T1000 (cell line): ENCODE measurements around the gene TPSAB1.
"Not testable (repeated sequence)": the region's sequence is repeated elsewhere in the genome, so short reads cannot be mapped to it uniquely, and the experiment has no call there.

Experiments
- DNase-seq: peaks from one replicate; lab custom pipeline; 2025; ENCODE audit warnings: mixed read lengths; lab: John Stamatoyannopoulos, UW

The TPSAB1 gene

DNA sequence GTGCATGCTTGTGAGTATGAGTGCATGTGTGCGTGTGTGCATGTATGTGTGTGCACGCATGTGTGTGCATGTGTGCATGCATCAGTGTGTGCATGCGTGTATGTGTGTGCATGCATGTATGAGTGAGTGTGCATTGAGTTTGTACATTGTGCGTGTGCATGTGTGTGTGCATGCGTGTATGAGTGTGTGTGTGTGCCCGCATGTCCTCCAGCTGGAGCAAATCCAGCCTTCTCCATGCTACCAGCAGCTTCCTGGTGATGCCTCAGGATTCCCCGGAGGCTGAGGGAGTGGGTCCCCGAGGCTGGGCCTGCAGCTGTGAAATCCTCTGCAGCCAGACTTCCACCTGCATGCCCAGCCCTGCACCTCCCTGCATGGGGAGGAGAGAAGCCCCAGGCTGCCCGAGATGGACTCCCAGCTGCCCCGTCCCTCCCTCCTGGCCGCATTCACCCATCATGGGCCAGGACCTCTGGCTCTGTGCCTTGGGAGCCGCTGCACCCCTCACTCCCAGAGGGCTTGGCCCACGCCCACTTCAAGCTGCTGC lies 24.7 kb downstream of the TPSAB1 start:
- no peak for DNase-seq

DNA sequence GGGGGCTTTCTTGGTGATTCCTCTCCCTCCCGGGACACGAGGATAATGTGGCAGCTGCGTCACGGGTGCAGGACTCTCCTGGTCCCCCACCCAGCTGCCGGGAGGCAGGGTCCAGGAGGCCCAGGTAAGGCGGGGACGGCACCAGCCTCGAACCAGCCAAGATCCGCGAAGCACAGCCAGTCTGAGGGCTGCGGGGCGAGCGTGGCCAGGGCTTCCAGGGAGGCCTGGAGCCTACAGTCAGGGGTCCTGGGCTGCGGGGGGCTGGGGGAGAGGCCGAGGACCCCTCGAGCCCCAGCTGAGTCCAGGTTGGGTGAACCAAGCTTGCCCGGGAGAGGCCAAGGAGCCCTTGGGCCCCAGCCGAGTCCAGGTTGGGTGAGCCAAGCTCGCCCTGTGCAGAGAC lies 25.3 kb downstream of the TPSAB1 start:
- no peak for DNase-seq

DNA sequence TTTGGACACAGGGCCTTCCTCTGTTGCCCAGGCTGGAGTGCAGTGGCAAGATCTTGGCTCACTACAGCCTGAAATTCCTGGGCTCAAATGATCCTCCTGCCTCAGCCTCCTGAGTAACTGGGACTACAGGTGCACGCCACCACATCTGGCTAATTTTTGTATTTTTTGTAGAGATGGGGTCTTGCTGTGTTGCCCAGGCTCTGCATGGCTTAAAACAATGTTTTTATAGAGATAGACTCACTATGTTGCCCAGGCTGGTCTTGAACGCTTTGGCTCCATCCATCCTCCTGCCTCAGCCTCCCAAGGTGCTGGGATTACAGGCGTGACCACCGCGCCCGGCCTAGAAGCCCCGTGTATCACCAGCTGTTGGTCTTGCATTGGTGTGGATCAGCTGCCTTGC lies 28.9 kb downstream of the TPSAB1 start:
- not testable (repeated sequence) for DNase-seq

DNA sequence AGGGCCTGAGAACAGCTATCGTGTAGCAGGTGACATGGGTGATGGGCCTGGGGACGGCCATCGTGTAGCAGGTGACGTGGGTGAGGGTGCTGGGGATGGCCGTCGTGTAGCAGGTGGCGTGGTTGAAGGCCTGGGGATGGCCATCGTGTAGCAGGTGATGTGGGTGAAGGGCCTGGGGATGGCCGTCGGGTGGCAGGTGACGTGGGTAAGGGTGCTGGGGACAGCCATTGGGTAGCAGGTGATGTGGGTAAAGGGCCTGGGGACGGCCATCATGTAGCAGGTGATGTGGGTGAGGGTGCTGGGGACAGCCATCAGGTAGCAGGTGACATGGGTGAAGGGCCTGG lies 30.8 kb downstream of the TPSAB1 start:
- DNase-seq = no peak

DNA sequence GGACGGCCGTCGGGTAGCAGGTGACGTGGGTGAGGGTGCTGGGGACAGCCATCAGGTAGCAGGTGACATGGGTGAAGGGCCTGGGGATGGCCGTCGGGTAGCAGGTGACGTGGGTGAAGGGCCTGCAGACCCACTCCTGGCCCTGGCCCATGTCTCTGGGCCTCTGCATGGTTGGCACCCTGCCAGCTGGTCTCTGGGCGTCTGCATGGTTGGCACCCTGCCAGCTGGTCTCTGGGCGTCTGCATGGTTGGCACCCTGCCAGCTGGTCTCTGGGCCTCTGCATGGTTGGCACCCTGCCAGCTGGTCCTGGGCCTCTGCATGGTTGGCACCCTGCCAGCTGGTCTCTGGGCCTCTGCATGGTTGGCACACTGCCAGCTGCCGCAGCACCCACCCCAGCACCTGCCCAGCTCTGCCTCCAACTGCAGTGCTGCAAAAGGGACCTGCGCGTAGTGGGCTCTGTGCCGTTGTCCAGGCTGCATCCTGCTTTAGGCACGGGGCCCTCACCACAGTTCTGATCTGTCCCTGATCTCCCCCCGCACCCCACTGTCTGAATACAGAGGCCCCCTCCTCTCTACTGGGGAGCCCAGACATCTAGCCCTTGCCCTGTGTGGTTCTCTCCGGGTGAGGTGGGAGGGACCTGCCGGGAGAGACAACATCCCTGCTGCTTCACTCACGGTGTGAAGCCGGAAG lies 31.4 kb downstream of the TPSAB1 start:
- DNase-seq = peak; percentile 29

DNA sequence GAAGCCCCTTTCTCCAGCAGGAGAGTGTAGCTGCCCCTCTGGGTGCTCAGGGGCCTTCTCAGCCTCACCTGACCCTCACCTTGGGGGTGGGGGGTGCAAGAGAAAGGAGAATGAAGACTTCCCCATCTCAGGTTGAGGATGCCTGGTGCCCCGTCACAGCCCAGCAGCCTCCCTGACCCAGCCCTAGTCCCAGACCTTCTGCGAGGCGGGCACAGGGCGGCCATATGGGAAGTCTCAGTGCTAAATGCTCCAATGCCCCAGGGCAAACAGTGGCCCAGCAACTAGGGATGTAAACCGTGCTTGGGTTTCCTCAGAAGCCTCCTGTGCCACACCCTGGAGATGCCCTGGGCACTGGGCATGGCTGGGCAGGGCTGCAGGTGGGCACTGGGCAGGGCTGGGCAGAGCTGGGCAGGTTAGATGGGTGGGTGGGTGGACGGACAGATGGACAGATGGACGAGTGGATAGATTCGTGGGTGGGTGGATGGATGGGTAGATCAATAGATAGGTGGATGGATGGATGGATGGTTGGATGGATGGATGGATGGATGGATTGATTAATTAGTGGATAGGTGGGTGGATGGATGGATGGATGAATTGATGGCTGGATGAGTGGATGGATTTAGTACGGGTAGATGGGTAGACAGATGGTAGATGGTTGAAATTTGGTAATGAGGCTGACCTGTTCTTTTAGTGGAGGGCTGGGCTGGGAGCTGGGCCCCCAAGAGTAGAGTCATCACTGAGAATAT lies 32.1 kb downstream of the TPSAB1 start:
- no peak for DNase-seq

DNA sequence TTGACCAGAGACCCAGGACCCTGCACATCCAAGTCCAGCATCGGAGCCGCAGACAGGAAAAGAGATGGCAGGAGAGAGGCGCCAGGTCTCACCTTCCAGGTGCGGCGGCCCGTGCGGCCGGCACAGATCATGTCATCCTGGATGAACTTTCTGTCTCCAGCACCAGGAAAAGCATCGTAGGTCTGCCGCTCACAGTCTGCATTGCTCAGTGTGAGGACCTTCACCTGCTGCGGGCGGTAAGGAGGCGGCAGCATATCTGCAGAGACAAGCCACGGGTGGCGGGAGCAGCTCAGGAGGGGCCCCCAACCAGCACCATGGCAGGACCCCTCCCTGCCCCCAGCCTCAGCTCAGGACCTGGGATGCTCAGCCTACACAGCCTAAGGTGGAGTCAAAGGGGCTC lies 33.3 kb downstream of the TPSAB1 start:
- DNase-seq = no peak

DNA sequence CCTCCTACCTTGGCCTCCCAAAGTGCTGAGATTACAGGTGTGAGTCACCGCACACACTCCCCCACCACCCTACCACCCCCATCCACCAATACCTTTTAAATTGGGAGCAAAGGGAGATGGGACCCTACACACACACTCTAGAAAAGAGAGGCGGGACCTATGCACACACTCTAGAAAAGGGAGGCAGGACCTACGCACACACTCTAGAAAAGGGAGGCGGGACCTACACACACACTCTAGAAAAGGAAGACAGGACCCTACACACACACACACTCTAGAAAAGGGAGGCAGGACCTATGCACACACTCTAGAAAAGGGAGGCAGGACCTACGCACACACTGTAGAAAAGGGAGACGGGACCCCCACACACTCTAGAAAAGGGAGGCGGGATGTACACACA lies 34.3 kb downstream of the TPSAB1 start:
- DNase-seq = no peak

DNA sequence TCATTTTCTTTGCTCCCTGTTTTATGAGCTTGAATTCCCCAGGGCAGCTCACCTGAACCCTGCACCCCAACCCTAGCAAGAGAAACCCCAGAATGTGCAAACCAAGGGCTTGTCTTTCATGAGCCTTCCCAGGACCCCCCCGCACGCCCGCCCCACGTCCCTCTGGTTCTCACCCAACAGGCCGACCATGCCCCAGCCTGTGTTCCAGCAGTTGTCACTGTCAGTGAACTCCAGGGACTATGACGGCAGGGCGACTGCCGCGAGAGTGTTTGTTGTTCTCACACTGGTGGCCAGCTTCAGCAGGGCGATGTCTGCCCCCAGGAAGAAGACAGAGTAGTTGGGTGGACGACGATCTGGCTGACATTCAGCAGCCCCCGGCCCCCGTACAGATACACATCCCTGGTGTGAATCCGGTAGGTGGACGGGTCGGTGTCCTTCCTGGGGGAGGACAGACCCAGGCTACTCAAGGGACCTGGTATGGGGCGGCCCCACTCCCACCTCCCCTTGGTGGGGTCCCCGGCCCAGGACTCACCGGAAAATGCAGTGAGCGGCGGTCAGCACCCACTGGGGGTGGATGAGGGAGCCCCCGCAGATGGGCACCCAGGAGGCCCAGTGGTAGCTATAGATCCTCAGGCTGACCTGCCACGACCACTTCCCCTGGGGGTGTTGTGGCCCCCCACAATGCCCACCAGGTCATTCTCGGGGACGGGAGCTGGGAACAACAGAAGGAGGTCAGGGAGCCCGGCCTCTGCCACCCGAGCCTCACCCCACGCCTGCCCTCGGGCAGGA lies 35.5 kb downstream of the TPSAB1 start:
- no peak for DNase-seq

DNA sequence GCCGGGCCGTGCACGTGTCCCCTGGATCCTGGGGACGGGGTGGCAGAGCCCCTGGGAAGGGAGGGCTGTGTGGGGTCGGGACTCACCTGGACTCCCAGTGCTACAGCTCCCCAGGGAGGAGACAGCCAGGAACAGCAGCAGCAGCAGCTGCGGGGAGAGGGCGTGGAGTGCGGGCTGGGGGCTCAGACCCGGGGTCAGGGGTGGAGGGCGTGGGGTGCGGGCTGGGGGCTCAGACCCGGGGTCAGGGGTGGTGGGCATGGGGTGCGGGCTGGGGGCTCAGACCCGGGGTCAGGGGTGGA lies 36.0 kb downstream of the TPSAB1 start:
- DNase-seq = no peak

DNA sequence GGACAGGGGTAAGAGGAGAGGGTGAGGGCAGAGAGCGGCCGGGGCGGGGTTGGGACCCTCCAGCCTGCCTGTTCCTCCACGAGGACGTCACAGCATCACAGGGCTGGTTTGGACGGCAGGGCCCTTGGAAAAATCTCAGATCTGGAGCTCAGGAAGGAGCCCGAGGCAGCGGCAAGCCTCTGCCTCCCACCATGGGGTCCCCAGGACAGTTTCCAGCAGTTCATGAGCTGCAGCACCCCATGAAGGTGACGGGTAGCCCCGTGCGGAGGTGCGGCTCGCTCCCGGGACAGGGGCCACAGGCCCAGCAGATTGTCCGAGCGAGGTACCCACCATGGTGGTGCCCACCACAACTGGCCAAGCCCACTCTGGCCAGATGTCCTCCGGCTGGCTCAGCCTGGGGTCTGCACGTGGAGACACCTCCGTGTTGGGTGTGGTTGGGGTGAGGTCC lies 36.7 kb downstream of the TPSAB1 start:
- no peak for DNase-seq

DNA sequence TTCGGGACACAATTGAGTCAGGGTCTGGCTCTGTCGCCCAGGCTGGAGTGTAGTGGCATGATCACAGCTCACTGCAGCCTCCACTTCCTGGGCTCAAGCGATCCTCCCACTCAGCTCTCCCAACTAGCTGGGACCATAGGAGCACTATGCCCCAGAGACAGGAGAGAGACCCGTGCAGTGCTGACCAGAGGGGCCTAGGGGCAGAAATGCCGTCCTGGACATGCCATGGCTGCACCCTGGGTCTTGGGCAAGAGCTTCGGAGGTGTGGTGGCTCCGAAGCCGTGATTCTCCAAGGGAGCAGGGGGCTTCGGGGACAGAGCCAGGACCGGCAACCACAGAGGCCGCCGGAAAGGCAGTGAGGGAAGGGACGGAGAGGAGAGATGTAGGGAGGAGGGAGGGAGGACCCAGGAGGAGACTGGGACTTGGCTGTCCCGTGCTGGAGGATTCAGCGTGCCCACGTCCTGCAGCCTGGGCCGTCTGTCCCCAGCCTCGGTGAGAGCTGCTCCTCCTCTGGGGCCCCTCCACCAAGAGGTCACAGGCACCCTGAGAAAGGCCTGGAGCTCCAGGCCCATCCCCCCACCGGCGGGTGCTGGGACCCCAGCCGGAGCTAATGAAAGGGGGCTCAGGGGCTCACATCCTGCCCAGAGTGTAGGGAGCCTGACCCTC lies 37.2 kb downstream of the TPSAB1 start:
- DNase-seq = no peak

DNA sequence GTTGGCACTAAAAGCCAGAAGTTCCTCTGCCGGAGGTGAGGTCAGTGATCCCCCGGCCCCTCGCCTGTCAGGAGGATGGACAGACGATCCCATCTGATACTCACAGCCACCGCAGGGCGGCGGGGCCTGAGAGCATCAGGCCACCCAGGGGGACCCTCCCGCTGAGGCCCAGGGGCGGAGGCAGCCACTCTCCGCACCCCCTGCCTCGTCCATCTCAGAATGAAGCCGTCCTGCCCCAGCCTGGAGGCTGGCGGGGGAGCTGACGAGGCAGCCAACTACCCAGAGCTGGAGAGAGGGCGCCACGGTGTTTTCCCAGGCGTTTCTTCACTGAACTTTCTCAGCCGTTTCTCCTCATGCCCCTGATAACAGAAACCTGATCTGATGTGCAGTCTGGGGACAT lies 38.0 kb downstream of the TPSAB1 start:
- DNase-seq = no peak

DNA sequence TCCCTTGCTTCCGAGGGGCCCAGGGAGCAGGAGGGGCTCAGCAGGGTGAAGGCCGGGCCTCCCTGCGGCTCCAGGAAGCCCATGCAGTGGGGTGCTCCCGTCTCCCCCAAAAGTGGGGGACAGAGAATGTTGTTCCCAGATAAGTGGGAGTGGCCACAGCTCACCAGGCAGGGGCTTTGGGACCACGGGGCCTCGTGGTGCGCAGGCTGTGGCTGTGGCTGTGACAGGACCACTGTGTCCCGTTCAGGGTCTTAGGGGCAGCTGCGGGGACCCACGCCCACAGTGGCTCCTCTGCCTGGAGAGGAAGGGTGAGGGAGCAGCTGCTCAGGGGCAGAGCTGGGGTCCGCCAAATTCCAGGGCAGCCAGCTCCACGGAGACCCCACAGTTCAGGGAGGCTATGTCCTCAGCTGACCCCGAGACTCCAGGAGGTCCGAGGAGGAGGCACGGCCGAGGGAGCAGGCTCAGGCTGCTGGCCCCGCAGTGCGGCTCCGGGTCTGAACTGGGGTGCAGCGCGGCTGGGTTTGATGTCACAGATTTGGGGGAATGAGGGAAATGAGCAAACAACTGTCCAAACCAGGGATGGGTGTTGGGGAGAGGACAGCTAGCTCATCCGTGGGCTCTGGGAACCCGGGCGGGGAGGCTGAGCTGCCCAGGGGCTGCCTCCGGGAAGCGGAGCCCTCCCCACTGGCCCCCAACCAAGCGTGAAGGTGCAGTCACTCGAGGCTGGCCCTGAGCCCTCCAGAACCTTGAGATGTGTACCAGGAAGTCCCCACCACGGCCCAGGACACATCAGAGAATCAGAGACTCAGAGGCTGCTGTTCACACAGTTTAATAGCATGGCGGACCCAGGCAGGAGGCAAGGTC lies 38.8 kb downstream of the TPSAB1 start:
- DNase-seq = no peak

DNA sequence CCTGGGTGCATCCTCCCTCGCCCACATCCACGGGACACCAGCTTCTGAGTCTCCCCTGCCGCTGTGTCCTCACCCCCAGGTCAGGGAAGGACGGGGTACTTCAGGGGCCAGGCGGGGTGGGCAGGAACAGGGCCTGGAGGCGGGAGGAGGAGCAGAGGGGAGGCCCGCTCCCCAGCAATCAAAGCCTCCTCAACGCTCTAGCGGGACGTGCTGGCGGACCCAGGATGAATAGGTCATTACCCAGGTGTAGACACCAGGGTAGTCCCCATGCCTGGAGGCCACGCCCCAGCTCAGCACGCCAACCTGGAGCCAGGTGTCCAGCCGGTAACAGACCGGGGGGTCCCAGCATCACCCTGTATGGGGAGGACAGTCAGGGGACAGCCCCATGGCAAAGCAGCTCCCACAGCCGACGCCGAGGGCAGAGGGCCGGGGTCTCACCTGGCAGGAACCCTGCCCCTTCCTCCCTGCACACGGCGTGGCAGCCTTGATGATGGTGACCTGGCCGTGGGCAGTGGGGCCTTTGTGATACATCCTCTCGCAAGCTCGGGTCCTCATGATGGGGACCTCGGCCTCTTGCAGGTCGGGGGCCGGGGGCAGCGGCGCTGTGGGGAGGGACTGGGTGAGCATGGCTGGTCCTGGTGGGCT lies 39.6 kb downstream of the TPSAB1 start:
- DNase-seq = no peak

DNA sequence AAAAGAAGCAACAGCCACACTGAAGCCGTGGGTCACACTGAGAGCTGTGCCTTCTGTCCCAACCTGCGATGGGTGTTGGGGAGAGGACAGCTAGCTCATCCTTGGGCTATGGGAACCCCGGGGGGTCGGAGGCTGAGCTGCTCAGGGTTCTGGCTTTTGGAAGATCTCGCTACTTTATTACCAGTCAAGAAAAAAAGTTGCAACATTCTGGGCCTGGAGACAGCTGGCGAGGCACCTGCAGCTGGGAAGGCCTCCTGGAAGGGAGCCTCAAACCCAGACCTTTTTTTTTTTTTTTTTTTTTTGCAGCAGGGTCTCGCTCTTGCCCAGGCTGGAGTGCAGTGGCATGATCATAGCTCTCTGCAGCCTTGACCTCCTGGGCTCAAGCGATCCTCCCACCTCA lies 40.3 kb downstream of the TPSAB1 start:
- DNase-seq = no peak

DNA sequence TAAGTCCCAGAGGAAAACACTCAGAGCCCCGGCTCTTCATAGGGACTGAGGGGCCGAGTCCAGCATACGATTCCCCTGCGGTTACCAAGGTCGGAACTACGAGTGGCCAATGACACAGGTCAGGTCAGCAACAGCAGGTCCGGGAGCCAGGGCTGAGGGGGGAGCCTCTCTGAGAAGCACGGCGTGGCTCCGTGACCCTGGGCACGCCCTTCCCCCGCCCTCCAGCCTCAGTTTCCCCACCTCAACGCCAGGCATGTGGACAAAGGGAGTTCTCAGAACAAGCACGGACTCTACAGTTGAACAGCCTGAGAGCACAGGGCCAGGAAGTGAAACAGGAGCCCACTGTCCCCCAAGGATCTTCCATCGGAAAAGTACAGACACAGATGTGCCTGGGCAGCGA lies 41.0 kb downstream of the TPSAB1 start:
- no peak for DNase-seq

DNA sequence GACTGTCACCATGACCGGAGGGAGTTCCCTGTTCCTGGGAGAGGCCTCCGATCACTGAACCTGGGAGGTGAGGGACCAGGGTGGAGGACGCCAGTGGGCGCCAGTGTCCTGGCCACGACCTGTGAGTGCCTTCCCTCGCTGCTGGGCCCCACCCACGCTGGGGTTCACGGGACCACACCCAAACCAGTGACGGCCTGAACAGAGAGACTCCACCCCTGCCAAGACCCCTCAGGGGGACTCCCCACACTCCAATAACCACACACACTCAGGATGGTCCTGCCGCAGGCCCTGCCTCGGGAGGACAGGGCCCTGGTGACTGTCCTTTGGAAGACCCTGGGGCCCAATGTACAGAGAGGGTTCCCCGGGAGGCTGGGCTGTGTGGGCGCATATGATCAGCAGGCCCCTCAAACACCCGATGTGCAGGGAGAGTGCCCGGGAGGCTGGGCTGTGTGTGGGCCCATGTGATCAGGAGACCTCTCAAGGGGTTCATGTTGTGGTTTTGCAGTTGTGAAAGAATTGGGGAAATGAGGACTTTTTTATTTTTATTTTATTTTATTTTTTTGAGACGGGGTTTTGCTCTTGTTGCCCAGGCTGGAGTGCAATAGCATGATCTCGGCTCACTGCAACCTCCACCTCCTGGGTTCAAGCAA lies 41.9 kb downstream of the TPSAB1 start:
- no peak for DNase-seq

DNA sequence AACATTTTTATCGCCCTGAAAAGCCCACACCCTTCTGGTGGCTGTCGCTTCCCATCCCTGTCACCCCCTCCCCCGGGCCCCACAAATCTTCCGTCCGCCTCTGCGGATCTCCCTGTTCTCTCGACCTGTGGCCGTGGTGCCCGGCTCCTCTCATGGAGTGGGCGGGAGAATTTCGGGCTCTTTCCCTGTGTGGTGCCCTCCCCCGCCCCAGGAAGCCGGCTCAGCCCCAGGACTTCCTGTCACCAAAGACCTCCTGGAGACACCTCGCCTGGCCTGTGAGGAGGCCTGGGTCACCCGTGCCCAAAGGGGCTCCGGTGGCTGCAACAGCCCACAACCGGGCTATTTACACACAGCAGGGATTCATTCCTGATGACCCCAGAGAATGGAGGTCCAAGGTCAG lies 42.8 kb downstream of the TPSAB1 start:
- DNase-seq = no peak

DNA sequence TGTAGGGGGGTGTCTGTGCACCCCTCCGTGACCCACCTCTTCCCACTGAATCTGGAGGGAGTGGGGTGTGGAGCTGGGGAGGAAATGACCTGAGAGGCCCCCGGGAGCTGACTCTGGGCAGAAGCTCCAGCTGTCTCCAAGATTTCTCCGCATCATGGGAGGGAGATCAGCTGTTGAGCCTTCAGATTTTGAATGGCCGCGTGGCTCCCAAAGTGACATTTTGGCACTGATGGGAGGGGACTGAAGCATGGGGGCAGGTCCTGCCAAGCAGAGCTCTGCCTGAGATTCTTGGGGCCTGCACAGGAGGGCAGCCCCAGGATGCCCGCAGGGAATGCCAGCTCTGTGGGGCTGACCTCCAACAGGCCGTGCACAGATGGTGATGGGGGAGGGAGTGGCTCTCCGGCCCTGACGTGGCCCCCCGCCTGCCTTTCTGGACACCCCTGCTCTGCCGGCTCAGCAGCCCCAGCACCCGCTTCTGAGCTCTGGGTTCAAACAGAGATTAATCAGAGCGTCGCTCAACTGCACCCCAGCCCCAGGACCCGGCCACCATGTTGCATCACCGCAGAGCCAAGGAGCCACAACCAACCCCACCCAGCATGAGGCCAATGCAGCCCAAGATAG lies 43.6 kb downstream of the TPSAB1 start:
- DNase-seq = no peak
